Stimulated activated CD4-positive, alpha-beta T cell treated with anti-CD3 and anti-CD28 coated beads, Interleukin-2, amount 100 ng/mL, for 48 hours (primary cell): ENCODE data around the gene ATG2B.
"Not testable (repeated sequence)": the region's sequence is repeated elsewhere in the genome, so short reads cannot be mapped to it uniquely, and the experiment has no call there.

Experiments
- DNase-seq, 2 donors: peaks; one replicate each; pipeline ENCODE4 v3.0.0-alpha.2; 2020

The ATG2B gene

DNA sequence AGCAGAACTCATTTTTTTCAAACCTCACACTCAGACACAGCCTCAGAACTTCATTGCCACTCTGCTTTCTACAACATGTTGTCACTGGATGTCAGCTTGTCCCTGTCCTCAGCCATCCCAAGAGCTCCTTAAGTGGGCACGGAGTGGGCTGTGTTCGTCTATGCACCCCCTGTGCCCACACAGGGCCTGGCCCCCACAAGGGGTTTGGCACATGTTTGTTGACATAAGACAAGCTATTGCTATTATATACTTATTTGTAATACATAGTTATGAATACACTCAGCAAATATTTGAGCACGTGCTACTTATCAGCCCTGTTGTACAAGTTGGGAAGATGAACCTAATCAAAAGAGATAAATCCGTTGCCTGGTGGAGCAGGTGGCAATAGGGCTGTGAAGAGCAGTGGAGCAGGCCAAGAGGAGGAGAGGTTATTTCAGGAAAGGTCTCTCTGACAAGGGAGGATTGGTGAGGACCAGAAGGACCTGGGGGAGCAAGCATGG lies 111.4 kb downstream of the ATG2B start:
- DNase-seq, result no peak

DNA sequence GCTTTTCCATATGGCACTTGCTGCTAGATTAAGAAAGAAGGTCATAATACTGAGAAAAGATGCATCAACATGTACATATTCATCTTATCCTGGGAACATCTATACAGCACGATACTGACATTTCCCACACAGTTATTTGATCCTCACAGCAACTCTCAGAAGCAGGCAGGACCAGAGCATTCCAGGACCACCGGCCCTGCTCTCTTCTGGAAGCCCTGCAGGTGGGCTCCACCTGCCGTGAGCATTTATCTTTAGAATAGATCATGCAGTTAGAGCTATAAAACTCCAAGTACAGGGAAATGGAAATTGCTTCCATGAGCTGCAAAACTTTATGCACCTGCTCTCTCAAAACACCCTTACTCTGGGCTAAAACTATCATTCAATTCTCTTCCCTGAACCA lies 112.7 kb downstream of the ATG2B start:
- DNase-seq, result no peak

DNA sequence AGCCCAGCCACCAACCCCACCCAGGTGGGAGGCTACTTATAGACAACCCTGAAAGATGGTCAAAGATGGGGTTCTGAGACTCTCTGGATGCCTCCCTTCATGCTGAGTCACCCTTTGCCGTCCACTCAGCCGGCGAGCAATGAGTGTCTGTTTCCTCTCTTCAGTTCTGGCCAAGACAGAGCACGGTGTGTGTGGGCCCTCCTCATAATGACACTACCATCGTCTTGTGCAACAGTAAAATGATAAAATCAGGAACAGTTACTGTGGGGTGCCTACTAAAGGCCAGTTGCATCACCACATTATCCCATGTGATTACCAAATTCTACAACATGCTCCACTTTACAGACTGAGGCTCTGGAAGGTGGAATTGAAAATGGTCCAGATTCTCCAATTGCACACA lies 114.1 kb downstream of the ATG2B start:
- DNase-seq, result no peak

DNA sequence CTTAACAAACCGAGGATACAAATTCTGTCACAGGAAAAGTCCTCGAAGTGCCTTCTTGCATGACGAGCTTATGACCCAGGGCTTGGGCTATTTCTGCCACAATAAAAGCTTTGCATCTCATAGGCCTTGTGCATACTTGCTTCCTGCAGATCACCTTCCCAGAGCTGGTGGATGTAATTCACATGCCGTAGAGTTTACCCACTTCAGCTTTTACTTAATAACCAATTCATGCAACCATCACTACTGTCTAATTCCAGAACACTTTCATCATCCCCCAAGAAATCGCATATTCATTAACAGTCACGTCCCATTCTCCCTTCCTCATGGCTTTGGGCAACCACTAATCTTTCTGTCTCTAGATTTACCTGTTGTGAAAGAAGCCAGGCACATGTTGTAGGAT lies 116.1 kb downstream of the ATG2B start:
- no peak for DNase-seq

DNA sequence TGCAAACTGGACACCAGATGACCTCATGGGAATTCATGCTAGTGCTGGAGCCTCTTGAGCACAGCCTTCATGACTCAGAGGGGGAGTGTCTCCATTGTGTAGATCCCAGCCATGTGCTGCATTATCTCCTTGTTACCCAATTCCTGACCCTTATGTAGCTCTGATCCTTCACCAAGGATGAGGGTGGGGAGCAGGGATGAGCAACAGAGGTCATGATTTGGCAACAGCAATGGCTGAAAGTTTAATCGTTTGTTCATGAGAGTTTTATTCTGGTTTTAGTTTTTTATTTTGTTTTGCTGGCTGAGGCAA lies 116.6 kb downstream of the ATG2B start:
- no peak for DNase-seq

DNA sequence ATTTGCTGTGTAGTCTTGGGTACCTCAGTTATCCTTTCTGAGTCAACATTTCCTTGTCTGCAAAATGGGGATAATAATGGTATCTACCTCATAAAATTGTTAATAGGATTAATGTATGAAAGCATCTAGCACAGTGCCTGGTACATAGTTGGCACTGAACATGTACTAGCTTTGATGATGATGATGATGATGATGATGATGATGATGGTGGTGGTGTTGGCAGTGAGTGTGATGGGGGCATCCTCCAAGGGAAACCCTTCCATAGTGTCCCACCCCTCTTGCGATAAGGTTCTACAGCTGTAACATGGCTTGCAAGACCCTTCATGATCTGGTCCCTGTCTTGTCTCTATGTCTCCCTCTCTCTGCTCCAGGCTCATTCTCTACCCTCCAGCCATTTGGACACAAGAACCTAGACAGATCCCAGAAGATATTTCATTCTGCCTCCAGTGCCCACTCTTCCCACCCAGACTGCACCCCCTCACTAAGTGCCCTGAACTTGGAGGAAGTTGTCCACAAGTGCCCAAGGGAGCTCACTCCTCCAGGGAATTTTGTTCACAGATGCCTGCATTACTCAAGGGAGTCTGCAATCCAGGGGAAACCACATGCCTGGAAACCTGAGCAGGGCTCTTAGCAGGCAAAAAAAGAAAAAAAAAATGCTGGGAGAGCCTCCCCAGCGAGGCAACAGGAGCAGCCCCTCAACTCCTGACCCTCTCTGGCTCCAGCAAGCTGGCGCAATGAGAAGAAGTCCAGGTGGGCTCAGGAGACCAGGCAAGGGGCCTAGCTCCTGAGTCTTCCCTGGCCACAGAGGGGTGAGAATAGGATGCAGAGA lies 117.2 kb downstream of the ATG2B start:
- DNase-seq, result no peak

DNA sequence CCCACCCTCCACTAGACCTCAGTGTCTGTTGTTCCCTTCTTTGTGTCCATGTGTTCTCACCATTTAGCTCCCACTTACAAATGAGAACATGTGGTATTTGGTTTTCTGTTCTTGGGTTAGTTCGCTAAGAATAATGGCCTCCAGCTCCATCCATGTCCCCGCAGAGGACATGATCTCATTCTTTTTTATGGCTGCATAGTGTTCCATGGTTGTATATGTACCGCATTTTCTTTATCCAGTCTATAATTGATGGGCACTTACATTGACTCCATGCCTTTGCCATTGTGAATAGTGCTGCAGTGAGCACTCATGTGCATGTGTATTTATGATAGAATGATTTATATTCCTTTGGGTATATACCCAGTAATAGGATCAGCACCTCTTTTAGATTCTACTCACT lies 118.1 kb downstream of the ATG2B start:
- not testable (repeated sequence) for DNase-seq

DNA sequence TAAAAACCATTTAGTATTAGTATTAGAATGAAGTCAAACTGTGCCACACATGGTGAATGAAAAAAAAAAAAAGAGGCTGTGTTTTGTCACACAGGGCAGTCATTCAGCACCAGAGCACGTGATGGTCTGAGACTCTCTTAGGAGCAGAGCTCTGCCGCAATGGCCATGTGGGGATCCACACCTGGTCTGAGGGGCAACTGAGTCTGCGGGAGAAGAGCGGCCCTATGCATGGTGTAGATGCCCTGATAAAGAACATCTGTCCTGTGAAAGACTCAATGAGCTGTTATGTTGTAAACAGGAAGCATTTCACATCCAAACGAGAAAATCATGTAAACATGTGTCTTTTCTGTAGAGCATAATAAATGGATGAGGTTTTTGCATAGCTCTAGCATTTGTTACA lies 119.4 kb downstream of the ATG2B start:
- DNase-seq, result no peak

DNA sequence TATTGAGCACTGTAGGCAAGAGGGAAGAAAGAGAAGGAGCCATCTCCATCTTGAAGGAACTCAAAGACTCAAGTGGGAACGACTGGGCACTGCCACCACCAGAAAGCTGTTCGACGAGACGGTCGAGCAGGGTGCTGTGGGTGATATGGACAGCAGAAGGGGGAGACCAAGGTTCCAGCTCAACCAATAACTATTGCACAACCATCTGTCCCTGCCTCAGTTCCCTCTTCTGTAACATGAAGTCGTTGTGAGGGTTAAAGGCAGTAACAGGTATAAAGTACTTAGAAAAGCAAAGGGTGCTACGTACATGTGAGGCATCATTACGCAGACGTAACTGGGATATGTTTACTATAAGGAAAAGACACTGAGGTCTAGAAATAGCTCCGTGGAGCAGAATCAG lies 121.0 kb downstream of the ATG2B start:
- DNase-seq, result no peak

DNA sequence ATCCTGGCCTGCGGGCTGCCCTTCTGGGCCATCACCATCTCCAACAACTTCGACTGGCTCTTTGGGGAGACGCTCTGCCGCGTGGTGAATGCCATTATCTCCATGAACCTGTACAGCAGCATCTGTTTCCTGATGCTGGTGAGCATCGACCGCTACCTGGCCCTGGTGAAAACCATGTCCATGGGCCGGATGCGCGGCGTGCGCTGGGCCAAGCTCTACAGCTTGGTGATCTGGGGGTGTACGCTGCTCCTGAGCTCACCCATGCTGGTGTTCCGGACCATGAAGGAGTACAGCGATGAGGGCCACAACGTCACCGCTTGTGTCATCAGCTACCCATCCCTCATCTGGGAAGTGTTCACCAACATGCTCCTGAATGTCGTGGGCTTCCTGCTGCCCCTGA lies 122.5 kb downstream of the ATG2B start:
- no peak for DNase-seq

DNA sequence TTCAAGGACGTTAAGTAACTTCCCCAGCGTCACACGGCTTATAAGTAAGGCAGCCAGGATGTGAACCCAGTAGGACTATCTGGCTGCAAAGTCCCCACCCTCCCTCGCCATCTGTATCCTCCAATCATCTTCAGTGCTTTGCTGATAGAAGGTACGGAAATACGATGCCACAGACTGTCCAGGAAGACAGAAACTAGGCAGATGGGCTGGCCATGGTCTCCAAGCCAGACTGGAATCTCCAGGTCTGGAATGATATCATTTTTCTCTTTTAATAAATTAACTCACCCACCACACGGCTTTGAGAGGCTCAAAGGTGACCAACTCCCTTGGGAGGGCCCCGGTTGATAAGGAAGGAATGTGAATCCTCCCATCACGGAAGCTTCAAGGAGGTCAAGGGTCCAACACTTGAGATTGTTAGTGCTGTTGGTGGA lies 123.4 kb downstream of the ATG2B start:
- no peak for DNase-seq

DNA sequence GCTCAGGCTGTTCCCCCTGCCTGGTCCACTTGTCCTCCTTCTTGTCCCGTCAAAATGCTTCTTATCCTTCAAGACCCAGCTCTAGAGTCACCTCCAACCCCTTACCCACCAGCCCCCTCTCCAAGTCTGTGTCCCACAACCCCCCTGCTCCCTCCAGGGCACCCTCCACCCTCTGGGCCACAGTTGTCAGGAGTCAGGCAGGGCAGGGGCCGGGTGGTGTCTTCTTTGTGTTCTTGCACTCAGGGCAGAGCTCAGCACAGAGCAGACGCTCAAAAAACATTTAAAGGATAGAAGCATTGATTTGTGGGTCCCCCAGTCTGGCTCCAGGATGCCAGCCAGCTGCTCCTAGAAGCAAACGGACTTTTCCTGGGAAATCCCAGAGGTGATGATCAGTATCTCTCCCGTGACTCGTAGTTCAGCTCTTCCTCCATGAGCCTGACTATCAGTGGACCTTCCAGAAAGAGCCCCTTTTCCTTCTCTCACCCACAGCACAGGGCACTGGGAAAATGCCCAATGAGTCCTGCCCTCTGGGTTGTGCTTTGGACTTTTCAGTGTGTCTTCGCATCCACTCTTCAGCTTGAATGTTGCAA lies 124.4 kb downstream of the ATG2B start:
- no peak for DNase-seq

DNA sequence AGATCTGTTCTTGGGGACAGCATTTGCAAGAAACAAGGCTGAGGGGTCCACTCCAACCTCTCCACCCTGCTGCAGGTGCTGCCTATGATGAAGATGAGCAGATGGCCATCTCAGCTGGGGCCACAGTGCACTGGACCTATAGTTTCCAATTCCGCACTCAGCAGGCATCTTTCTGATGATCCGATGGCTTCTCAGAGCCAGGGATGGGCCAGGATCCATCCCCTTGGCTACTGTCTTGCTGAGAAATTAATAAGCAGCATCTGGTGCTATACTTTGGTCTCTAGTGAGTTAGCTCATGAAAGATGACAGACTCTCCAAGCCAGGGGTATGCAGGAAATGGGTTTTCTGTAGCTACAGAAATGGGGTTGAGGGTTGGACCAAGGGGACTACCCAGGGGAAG lies 125.5 kb downstream of the ATG2B start:
- no peak for DNase-seq

DNA sequence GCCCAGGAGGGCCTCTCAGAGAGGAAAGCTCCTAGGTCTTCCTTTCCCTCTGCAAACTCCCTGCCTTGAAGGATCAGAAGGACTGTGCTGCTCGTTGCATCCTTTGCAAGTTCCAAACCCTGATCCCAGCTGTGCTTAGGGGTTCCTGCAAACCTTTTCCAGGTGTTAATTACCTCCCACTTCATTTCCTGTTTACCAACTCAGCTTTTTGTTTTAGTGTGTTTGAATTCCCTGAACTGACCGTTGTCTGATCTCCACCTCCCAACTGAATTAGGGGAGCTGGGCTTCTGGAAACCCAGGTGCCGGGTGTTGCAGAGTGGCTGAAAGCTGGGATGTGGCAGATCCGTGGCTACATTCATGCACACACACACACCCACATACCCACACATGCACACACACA lies 127.7 kb downstream of the ATG2B start:
- DNase-seq, result no peak

DNA sequence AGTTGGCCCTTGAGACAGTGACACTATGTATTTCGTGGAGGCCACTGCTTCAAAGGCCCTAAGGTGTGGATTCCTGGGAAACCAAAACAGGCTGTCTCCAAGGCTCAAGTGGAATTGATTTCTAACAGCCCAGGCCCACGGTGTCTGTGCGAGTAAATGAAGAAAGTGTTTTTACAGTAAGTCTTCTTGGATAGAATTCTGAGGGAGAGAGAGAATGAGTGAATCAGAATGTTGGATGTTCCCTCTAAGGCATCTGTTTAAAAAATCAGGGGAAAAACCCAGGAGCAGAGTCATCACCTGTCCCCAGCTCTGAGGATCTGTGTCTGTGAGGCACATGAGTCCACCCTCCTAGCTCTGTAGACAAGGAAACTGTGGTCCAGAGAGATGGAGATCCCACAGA lies 129.5 kb downstream of the ATG2B start:
- no peak for DNase-seq

DNA sequence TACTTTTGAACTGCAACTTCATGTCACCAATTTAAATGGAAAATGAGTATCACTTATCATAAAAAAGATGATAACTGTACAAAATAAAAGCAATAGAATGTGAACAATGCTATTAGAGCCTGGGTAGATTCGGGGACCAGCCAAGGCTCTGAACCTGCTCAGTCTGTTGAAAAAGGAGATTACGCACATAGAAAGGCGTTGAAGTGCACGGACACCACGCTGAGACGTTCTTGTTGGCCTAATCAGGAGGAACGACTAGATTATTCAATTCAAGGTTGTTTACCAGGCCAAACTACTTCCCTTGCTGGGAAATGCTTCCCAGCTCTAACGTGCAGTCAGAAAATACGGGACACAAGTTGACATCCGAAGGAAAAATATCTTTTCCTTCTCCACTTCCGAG lies 130.6 kb downstream of the ATG2B start:
- DNase-seq, result no peak

DNA sequence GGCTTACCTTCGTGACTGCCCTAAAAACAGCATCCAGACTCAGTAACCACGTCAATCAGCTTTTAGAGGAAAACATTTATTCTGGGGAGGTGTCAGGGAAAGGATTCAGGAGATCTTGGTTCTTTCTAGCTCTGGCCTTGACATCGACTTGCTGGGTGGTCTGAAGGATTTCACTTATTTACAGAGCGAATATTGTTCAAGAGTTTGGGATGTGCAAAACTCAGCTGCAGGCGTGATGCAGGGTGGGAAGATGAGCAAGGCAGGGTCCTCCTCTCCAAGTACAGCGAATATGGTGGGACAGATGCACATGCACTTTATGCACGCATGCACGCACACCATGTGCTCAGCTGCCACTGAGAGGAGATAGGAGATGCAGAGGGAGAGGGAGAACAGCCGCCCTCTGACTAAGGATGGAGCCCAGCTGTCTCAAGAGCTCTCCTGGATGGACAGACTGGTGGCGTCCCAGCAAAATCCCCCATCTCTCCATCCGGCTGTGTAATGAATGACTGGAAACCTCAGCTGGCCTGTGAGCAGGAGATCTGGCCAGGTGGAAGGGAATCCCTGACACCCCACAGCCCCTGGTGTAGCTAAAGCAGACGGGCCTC lies 131.5 kb downstream of the ATG2B start:
- DNase-seq, result no peak

DNA sequence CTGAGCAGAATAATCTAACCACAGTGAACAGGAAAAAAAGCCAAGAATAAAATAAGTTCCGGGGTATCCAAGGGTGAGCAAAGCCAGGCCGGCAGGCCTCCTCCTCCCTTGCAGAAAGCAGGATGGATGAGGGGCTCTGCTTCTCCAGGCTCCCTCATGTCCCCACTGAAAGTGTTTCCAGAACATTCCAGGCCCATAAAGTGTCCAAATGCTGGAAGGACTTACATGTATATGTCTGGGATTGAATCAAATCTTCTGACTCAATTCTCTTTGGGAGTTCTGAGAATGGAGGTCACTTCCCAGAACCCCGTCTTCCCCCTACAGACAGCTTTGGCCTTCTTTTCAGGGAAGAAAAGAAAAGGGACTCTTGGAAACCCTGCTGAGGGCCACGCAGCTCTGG lies 132.1 kb downstream of the ATG2B start:
- no peak for DNase-seq

DNA sequence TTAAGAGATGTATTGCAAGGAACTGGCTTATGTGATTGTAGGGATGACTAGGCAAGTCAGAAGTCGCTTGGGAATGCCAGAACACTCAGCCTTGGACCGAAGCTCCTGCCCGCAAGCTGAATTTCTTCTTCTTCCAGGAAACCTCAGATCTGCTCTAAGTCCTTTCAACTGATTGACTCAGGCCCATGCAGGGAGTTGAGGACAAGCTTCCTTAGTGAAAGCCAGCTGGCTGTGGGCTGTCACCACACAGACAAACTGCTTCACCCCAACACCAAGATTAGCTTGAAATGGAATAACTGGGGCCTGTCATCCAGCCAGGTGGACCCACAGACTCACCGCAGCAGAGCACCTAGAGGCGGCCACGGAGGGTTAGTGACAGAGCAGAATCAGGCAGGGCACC lies 133.8 kb downstream of the ATG2B start:
- no peak for DNase-seq
